ENCODE results near the gene IQSEC3. TPM values are rescaled to one million over a fixed set of nuclear protein-coding genes. Genes with fewer than 3 reads are reported as not detected.
"Not testable (repeated sequence)": the region's sequence is repeated elsewhere in the genome, so short reads cannot be mapped to it uniquely, and the experiment has no call there.

The IQSEC3 gene
- total RNA-seq, 1 donor from 2014 or later = 0.25 TPM

DNA sequence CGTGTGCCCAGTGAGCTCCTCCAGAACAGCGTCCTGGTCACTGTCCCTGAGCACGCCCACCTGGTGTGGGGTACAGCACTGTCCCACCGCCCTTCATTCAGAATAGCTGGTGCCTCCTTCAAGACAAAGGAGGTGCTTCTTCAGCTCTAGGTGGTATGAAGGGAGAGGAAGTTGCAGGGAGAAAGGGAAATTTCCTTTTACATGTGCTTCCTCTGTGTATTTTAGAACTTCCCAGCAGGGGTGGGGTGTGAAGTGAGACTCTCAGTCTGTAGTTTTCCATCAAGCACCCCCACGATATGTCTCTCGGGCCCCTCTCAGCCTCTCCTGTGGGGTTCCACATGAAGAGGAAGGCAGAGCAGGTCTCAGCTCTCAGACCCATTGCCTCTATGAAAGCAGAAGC lies 148.5 kb downstream of the IQSEC3 start:
- Mint-ChIP-seq H3K9me3 (no peaks in the 10 kb centered on the region), H3K27ac (no peak overlapping the region), H3K27me3 (ENCODE audit: low read depth) (peaks cover 20% of the 10 kb centered on the region), H3K4me3 (ENCODE audit: low read depth) (no peak overlapping the region), H3K36me3 (ENCODE audit: low read depth) (no peaks in the 10 kb centered on the region), H3K4me1 (ENCODE audit: low read depth) (no peaks in the 10 kb centered on the region)
- intact Hi-C loops (cut with micrococcal nuclease) = no loop called here
- no peak for DNase-seq (ENCODE audit: low spot score)

GRCh38 chr12:217029-217428 lies 150.5 kb downstream of the IQSEC3 start:
- intact Hi-C loops (cut with micrococcal nuclease); H3K27ac Mint-ChIP-seq; H3K27me3 Mint-ChIP-seq (ENCODE audit: low read depth); H3K36me3 Mint-ChIP-seq (ENCODE audit: low read depth); H3K4me3 Mint-ChIP-seq (ENCODE audit: low read depth); DNase-seq (ENCODE audit: low spot score); H3K4me1 Mint-ChIP-seq (ENCODE audit: low read depth); H3K9me3 Mint-ChIP-seq: not testable (repeated sequence)

DNA sequence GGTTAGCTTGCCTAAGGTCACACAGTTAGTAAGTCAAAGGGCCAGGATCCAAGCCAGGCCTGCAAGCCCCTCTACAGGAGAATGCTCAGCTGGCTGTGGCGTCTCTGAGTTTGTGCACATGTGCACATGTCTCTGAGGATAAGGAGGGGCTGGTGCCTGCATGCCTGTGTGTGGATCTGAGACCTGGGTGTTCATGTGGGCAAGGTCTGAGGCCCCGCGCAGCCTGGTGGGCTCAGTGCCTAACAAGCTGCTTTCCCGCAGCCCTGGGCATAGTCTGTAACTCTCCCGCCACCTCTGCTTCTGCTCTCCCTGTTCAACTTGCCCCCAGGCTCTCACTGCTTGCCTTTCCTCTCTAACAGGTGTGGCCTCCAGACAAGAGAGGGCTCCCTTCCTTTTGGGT lies 151.7 kb downstream of the IQSEC3 start:
- Mint-ChIP-seq H3K9me3 (no peaks in the 10 kb centered on the region), H3K4me3 (ENCODE audit: low read depth) (no peak overlapping the region), H3K27ac (no peak overlapping the region), H3K36me3 (ENCODE audit: low read depth) (no peaks in the 10 kb centered on the region), H3K4me1 (ENCODE audit: low read depth) (no peaks in the 10 kb centered on the region), H3K27me3 (ENCODE audit: low read depth) (peaks cover 2% of the 10 kb centered on the region)
- DNase-seq (ENCODE audit: low spot score) = no peak
- intact Hi-C loops (cut with micrococcal nuclease) = no loop called here

DNA sequence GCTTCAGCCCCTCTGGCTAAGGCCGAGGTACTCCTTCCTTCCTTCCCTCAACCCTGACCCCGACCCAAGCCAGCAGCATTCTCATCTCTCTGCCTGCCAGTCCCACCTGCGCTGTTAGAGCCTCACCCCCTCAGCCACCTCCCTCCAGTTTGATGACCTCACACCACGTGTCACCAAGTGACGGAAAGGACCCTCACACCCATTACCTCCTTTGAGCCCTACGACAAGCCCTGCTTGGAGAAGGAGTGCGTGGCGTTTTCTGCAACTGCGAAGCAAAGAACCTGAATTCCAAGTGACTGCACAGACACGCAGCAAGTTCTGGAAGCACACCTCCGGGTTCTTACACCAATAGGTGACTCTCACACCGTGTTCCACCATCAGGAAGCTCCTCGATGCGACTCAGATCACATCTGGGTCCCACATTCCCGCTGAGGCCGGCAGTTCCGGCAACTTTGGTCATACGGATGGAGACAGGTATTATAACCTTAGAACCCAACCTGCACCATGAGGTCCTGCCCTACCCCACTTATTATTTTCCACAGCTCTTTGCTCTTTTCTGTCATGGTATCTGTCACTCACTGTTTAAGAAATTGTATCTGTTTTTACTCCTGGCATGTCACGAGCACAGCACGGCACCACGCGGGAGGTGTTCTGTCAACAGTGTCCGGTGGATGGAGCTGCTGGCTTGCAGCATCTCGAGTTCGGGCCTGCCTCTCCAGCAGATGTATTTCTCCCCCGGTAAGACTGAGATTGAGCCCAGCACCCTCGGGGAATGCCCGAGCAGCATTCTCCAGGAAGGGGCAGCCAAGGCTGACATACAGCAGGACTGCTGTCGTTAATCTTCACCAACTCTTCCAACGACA lies 152.4 kb downstream of the IQSEC3 start:
- Mint-ChIP-seq H3K4me3 (ENCODE audit: low read depth) (no peak overlapping the region), H3K36me3 (ENCODE audit: low read depth) (no peaks in the 10 kb centered on the region), H3K9me3 (no peaks in the 10 kb centered on the region), H3K4me1 (ENCODE audit: low read depth) (no peaks in the 10 kb centered on the region), H3K27me3 (ENCODE audit: low read depth) (peaks cover 2% of the 10 kb centered on the region), H3K27ac (no peak overlapping the region)
- intact Hi-C loops (cut with micrococcal nuclease) = no loop called here
- no peak for DNase-seq (ENCODE audit: low spot score)

- Mint-ChIP-seq H3K4me1 (ENCODE audit: low read depth) (no peaks in the 10 kb centered on the region), H3K9me3 (no peaks in the 10 kb centered on the region), H3K36me3 (ENCODE audit: low read depth) (no peaks in the 10 kb centered on the region), H3K27ac (no peak overlapping the region), H3K4me3 (ENCODE audit: low read depth) (no peak overlapping the region), H3K27me3 (ENCODE audit: low read depth) (peaks cover 2% of the 10 kb centered on the region)
- intact Hi-C loops (cut with micrococcal nuclease) = no loop called here
- peak; percentile 54 for DNase-seq (ENCODE audit: low spot score)
Measured at GRCh38 chr12:219891-220352, 153.4 kb downstream of the IQSEC3 start.

- DNase-seq (ENCODE audit: low spot score) = no peak
- H3K36me3 Mint-ChIP-seq (ENCODE audit: low read depth) = no peaks in the 10 kb centered on the region
- peaks cover 2% of the 10 kb centered on the region for H3K27me3 Mint-ChIP-seq (ENCODE audit: low read depth)
- H3K4me3 Mint-ChIP-seq (ENCODE audit: low read depth) = no peak overlapping the region
- H3K9me3 Mint-ChIP-seq = no peaks in the 10 kb centered on the region
- intact Hi-C loops (cut with micrococcal nuclease) = no loop called here
- no peak overlapping the region for H3K27ac Mint-ChIP-seq
- H3K4me1 Mint-ChIP-seq (ENCODE audit: low read depth) = no peaks in the 10 kb centered on the region
Measured at GRCh38 chr12:220491-220890, 153.9 kb downstream of the IQSEC3 start.

DNA sequence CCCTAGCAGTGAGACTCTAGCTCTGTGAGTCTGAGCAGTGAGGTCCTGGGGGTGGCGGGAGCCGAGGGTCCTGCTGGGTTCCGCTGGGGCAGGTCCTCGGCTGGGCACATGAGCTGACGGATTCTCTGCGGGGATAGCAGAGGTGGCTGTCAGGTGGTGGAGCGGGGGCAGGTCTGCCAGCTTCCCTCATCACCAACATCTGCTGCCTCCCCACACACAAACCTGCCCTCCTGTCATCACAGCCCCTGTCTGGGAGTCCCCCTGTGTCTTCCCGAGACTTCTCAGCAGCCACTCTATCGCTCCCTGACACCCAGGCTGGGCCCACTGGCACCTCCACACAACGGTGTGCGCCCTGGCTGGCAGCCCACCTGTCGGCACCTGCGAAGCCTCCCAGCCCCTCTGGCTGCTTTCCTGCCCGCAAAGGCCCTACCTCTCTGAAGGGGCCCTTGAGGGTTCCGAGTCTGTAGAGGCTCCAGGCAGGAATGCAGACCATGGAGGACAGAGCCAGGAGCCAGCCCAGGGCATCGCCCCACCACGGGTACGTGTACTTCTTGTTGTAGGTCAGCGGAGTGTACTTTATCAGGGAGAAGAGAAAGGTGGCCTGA lies 154.5 kb downstream of the IQSEC3 start:
- Mint-ChIP-seq H3K9me3 (no peaks in the 10 kb centered on the region), H3K4me3 (ENCODE audit: low read depth) (no peak overlapping the region), H3K36me3 (ENCODE audit: low read depth) (no peaks in the 10 kb centered on the region), H3K27me3 (ENCODE audit: low read depth) (peaks cover 2% of the 10 kb centered on the region), H3K27ac (no peak overlapping the region), H3K4me1 (ENCODE audit: low read depth) (no peaks in the 10 kb centered on the region)
- no peak for DNase-seq (ENCODE audit: low spot score)
- intact Hi-C loops (cut with micrococcal nuclease) = no loop called here

- Mint-ChIP-seq H3K27me3 (ENCODE audit: low read depth) (no peaks in the 10 kb centered on the region), H3K36me3 (ENCODE audit: low read depth) (no peaks in the 10 kb centered on the region), H3K27ac (no peak overlapping the region), H3K4me3 (ENCODE audit: low read depth) (no peak overlapping the region), H3K9me3 (no peaks in the 10 kb centered on the region), H3K4me1 (ENCODE audit: low read depth) (no peaks in the 10 kb centered on the region)
- no peak for DNase-seq (ENCODE audit: low spot score)
- intact Hi-C loops (cut with micrococcal nuclease) = no loop called here
Measured at GRCh38 chr12:221736-222135, 155.2 kb downstream of the IQSEC3 start.

GRCh38 chr12:223841-224240 lies 157.3 kb downstream of the IQSEC3 start:
- Mint-ChIP-seq H3K9me3 (no peaks in the 10 kb centered on the region), H3K4me3 (ENCODE audit: low read depth) (no peak overlapping the region), H3K4me1 (ENCODE audit: low read depth) (no peaks in the 10 kb centered on the region), H3K27me3 (ENCODE audit: low read depth) (peaks cover 1% of the 10 kb centered on the region), H3K27ac (no peak overlapping the region), H3K36me3 (ENCODE audit: low read depth) (no peaks in the 10 kb centered on the region)
- DNase-seq (ENCODE audit: low spot score) = no peak
- intact Hi-C loops (cut with micrococcal nuclease) = no loop called here

DNA sequence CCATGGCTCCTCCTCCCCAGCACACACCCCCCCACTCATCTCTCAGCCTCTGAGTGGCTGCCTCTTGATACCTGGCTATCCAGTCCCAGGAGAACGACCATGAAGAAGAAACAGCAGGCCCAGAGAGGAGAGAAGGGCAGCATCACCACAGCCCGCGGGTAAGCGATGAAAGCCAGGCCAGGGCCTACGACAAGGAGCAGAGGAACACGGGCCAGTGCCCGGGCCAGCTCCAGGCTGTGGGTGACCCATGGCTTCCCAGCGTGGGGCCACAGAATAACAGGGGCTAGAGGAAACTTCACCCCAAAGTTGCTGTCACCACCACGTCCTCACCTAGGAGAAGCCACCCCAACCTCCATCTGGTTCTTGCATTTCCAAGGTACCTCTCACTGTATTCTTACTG lies 157.8 kb downstream of the IQSEC3 start:
- no peak overlapping the region for H3K27ac Mint-ChIP-seq
- H3K36me3 Mint-ChIP-seq (ENCODE audit: low read depth) = no peaks in the 10 kb centered on the region
- intact Hi-C loops (cut with micrococcal nuclease) = no loop called here
- DNase-seq (ENCODE audit: low spot score) = no peak
- no peaks in the 10 kb centered on the region for H3K9me3 Mint-ChIP-seq
- H3K27me3 Mint-ChIP-seq (ENCODE audit: low read depth) = peaks cover 1% of the 10 kb centered on the region
- H3K4me1 Mint-ChIP-seq (ENCODE audit: low read depth) = no peaks in the 10 kb centered on the region
- no peak overlapping the region for H3K4me3 Mint-ChIP-seq (ENCODE audit: low read depth)

DNA sequence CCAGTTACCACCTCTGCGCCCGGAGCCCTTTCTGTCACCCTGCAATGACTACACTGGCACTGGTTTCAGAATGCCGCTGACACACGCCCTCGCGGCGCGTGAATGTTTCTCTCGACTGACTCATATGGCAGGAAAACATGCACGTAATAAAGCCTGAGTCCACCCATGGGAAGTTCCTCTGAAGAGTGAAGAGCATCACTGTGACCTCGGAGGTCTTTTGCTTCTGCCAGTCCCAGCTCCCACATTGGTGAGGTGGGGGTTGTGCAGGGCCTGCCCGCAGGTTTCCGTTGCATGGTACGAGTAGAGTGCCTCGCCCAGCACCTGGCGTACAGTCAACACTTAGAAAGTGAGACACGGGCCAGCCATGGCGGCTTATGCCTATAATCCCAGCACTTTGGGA lies 158.4 kb downstream of the IQSEC3 start:
- Mint-ChIP-seq H3K36me3 (ENCODE audit: low read depth) (no peaks in the 10 kb centered on the region), H3K4me3 (ENCODE audit: low read depth) (no peak overlapping the region), H3K27ac (no peak overlapping the region), H3K27me3 (ENCODE audit: low read depth) (peaks cover 1% of the 10 kb centered on the region), H3K4me1 (ENCODE audit: low read depth) (no peaks in the 10 kb centered on the region), H3K9me3 (no peaks in the 10 kb centered on the region)
- intact Hi-C loops (cut with micrococcal nuclease) = no loop called here
- no peak for DNase-seq (ENCODE audit: low spot score)

- no peak for DNase-seq (ENCODE audit: low spot score)
- Mint-ChIP-seq H3K27me3 (ENCODE audit: low read depth) (peaks cover 1% of the 10 kb centered on the region), H3K27ac (no peak overlapping the region), H3K4me1 (ENCODE audit: low read depth) (no peaks in the 10 kb centered on the region), H3K36me3 (ENCODE audit: low read depth) (no peaks in the 10 kb centered on the region), H3K9me3 (no peaks in the 10 kb centered on the region), H3K4me3 (ENCODE audit: low read depth) (no peak overlapping the region)
- intact Hi-C loops (cut with micrococcal nuclease) = no loop called here
Measured at GRCh38 chr12:226401-226800, 159.8 kb downstream of the IQSEC3 start.

DNA sequence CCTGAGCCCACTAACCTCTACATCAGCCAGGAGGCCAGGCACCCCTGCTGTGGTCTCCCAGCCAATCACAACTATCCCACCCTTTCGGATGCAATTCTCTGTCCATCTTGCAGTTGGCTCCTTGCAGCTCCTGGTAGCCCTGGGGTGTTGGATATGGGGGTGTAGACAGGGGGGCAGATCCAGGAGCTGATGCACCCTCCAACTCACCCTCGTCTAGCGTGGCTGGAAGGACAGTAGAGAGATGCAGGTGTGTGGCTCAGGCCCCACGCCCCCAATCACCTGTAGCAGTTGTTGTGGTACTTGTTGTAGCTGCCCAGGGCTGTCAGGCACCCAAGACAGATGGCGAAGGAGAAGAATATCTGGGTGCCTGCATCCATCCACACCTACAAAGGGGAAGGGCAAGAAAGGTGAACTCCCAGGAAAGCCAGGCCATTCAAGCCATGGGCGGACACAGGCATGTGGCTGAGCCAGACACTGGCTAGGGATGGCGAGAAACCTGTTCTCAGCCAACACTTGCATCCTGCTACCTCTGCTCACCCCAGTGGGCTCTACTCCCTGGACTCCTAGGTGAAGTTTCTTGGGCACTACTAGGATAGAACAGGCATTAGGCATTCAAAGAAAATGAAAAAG lies 160.8 kb downstream of the IQSEC3 start:
- no peak for DNase-seq (ENCODE audit: low spot score)
- Mint-ChIP-seq H3K4me1 (ENCODE audit: low read depth) (no peaks in the 10 kb centered on the region), H3K4me3 (ENCODE audit: low read depth) (no peak overlapping the region), H3K27ac (no peak overlapping the region), H3K36me3 (ENCODE audit: low read depth) (no peaks in the 10 kb centered on the region), H3K9me3 (no peaks in the 10 kb centered on the region), H3K27me3 (ENCODE audit: low read depth) (peaks cover 1% of the 10 kb centered on the region)
- intact Hi-C loops (cut with micrococcal nuclease) = no loop called here

All from activated T-helper 2 cell treated with anti-CD3 and anti-CD28 coated beads, Interferon-gamma antibody, Interleukin-2, Interleukin-4, amounts not matched to agents 10 μg/mL and 5 μg/mL and 100 μg/mL, durations not matched to agents 14 hours and 24 hours and 36 hours (primary cell).